ENCODE measurements around the gene KCNC3. TPM values are rescaled to one million over a fixed set of nuclear protein-coding genes. Genes with fewer than 3 reads are reported as not detected.

Gene KCNC3
- total RNA-seq, 2 experiments from 2014 or later: 1.6 to 2.0 TPM

DNA sequence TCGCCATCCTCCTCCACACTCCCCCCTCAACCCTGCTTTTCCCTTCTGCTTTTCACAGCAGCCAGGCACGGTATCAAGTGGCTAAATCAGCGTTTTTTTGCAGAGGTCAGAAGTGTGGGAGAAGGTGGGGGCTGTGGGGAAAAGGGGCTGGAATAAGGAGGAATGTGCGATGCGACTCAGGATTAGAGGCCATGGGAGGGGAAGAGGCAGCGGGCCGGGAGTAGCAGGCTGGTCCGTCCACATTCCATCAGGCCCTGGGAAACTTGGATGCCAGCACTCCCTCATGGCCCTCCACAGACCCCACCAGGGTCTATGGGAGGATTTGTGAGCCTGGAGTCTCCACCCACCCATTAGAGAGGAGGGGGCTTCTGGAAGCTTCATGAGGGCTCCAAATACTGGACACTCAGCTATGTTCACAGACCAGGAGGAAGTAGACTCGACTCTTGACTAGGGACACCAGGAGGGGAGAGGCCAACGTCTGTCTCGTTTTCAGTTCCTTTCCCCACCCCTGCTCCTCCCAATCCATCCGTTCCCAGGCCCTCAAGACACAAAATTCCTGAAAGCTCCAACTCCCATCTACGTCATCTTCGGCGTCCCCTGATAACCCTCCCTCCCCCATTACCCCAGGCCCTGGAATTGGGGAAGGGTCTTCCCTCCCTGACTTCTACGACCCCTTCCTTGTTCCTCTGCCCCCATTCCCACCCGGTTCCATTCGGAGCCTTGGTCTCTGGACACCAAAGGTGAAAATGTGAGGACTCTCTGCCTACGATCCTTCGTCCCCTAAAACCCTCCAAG lies 3.3 kb upstream of the KCNC3 start:
- peak overlapping the region; percentile 68 for H3K4me3 Mint-ChIP-seq
- CTCF ChIA-PET: no interaction called here
- peak overlapping the region; percentile 83 for H3K27ac Mint-ChIP-seq
- Histone ChIP-seq H3K9me3 (ENCODE audit: control insufficient read depth in 1 of 2, insufficient read depth in 1 of 2, low read length in 2 of 2) (peaks cover 6 to 40% of the 10 kb centered on the region in 2 experiments), H3K4me3 (ENCODE audit: low read length) (peak overlapping the region; percentile 70), H3K36me3 (ENCODE audit: insufficient read depth, low read length) (no peaks in the 10 kb centered on the region), H3K27ac (ENCODE audit: low read depth in 1 of 2, low read length in 2 of 2) (no peak overlapping the region), H3K4me1 (ENCODE audit: insufficient read depth, low read length) (peaks cover 61% of the 10 kb centered on the region), H3K27me3 (ENCODE audit: control insufficient read depth in 1 of 2, insufficient read depth in 2 of 2, low read length in 2 of 2) (peaks cover 41 to 50% of the 10 kb centered on the region in 2 experiments)
- TF ChIP-seq, protein P1, sequence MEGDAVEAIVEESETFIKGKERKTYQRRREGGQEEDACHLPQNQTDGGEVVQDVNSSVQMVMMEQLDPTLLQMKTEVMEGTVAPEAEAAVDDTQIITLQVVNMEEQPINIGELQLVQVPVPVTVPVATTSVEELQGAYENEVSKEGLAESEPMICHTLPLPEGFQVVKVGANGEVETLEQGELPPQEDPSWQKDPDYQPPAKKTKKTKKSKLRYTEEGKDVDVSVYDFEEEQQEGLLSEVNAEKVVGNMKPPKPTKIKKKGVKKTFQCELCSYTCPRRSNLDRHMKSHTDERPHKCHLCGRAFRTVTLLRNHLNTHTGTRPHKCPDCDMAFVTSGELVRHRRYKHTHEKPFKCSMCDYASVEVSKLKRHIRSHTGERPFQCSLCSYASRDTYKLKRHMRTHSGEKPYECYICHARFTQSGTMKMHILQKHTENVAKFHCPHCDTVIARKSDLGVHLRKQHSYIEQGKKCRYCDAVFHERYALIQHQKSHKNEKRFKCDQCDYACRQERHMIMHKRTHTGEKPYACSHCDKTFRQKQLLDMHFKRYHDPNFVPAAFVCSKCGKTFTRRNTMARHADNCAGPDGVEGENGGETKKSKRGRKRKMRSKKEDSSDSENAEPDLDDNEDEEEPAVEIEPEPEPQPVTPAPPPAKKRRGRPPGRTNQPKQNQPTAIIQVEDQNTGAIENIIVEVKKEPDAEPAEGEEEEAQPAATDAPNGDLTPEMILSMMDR (IDR thresholded peaks at IDR 0.05): no peak
- intact Hi-C loops (cut with DNase I, micrococcal nuclease): loop anchor here in 1 of 2 experiments (1.0 to 10.0 kb wide), 2 partner anchors 25 to 392 kb away; partner anchors contain the start of gene CLEC11A
- ATAC-seq (ENCODE audit: poor library complexity) (no peak), DNase-seq (peak in 1 of 14 experiments; percentile 41)
- peaks cover 58% of the 10 kb centered on the region for H3K4me1 Mint-ChIP-seq (ENCODE audit: low read depth)
- H3K27me3 Mint-ChIP-seq: peaks cover 58% of the 10 kb centered on the region
- H3K36me3 Mint-ChIP-seq (ENCODE audit: low read depth): peaks cover 6% of the 10 kb centered on the region
- POLR2A ChIA-PET: interaction anchor here (2.0 to 3.8 kb wide), 2 partner anchors 25 to 179 kb away, joined by 9 to 38 read pairs; partner anchors contain the start of gene JOSD2
- H3K9me3 Mint-ChIP-seq: no peaks in the 10 kb centered on the region

- POLR2A ChIA-PET: interaction anchor here (3.8 kb wide), 1 partner anchor 26 kb away, joined by 38 read pairs; no protein-coding TSS in a partner anchor
- Histone ChIP-seq H3K27me3 (ENCODE audit: control insufficient read depth in 1 of 2, insufficient read depth in 2 of 2, low read length in 2 of 2) (peaks cover 46 to 54% of the 10 kb centered on the region in 2 experiments), H3K27ac (ENCODE audit: low read depth in 1 of 2, low read length in 2 of 2) (no peak overlapping the region), H3K4me3 (ENCODE audit: low read length) (no peak overlapping the region), H3K4me1 (ENCODE audit: insufficient read depth, low read length) (peaks cover 67% of the 10 kb centered on the region), H3K36me3 (ENCODE audit: insufficient read depth, low read length) (no peaks in the 10 kb centered on the region), H3K9me3 (ENCODE audit: control insufficient read depth in 1 of 2, insufficient read depth in 1 of 2, low read length in 2 of 2) (peaks cover 6 to 40% of the 10 kb centered on the region in 2 experiments)
- CTCF ChIA-PET: no interaction called here
- TF ChIP-seq, protein P1 (IDR thresholded peaks at IDR 0.05): no peak
- no peak for ATAC-seq (ENCODE audit: poor library complexity)
- no peak for DNase-seq
- no peaks in the 10 kb centered on the region for H3K9me3 Mint-ChIP-seq
- H3K4me1 Mint-ChIP-seq (ENCODE audit: low read depth): peaks cover 63% of the 10 kb centered on the region
- intact Hi-C loops (cut with DNase I, micrococcal nuclease): loop anchor here in 1 of 2 experiments (10.0 kb wide), 1 partner anchor 393 kb away; the partner anchor contains the start of gene CLEC11A
- peaks cover 64% of the 10 kb centered on the region for H3K27me3 Mint-ChIP-seq
- peaks cover 6% of the 10 kb centered on the region for H3K36me3 Mint-ChIP-seq (ENCODE audit: low read depth)
- H3K4me3 Mint-ChIP-seq: peak overlapping the region; percentile 68
- peak overlapping the region; percentile 83 for H3K27ac Mint-ChIP-seq
Observed at GRCh38 chr19:50331994-50332243, 2.7 kb upstream of the KCNC3 start.

GRCh38 chr19:50331221-50331993 lies 2.2 kb upstream of the KCNC3 start:
- peaks cover 72% of the 10 kb centered on the region for H3K4me1 ChIP-seq (ENCODE audit: insufficient read depth, low read length)
- TF ChIP-seq, protein P1 (IDR thresholded peaks at IDR 0.05): no peak
- intact Hi-C loops (cut with DNase I, micrococcal nuclease): loop anchor here in 1 of 2 experiments (10.0 kb wide), 1 partner anchor 393 kb away; the partner anchor contains the start of gene CLEC11A
- peaks cover 6 to 43% of the 10 kb centered on the region in 2 experiments for H3K9me3 ChIP-seq (ENCODE audit: control insufficient read depth in 1 of 2, insufficient read depth in 1 of 2, low read length in 2 of 2)
- DNase-seq (peak in 2 of 14 experiments; percentile 43 to 49), ATAC-seq (ENCODE audit: poor library complexity) (no peak)
- ChIA-PET CTCF (no interaction called here), POLR2A (interaction anchor here (3.8 kb wide), 1 partner anchor 27 kb away, joined by 38 read pairs; no protein-coding TSS in a partner anchor)
- H3K27ac ChIP-seq (ENCODE audit: low read depth in 1 of 2, low read length in 2 of 2): no peak overlapping the region
- H3K36me3 ChIP-seq (ENCODE audit: insufficient read depth, low read length): no peaks in the 10 kb centered on the region
- Mint-ChIP-seq H3K36me3 (ENCODE audit: low read depth) (peaks cover 6% of the 10 kb centered on the region), H3K9me3 (no peaks in the 10 kb centered on the region), H3K4me3 (peak overlapping the region; percentile 61), H3K27ac (peak overlapping the region; percentile 83), H3K27me3 (peaks cover 69% of the 10 kb centered on the region), H3K4me1 (ENCODE audit: low read depth) (peaks cover 68% of the 10 kb centered on the region)
- H3K4me3 ChIP-seq (ENCODE audit: low read length): peak overlapping the region; percentile 31
- peaks cover 51 to 58% of the 10 kb centered on the region in 2 experiments for H3K27me3 ChIP-seq (ENCODE audit: control insufficient read depth in 1 of 2, insufficient read depth in 2 of 2, low read length in 2 of 2)
